Kidney tubule cell (primary cell): ENCODE data around the gene ALDH4A1.

Experiments used
- DNase-seq: peaks from one replicate; pipeline ENCODE4 v3.0.0-alpha.2; 2018; ENCODE audit warnings: low spot score

ALDH4A1 gene

GRCh38 chr1:18902523-18903290 lies at the start of gene ALDH4A1:
TSS of gene ALDH4A1 (minus strand) at chr1:18902555. CDS start at chr1:18902523, 32 bp downstream.
- peak; percentile 98 for DNase-seq

- peak; percentile 49 for DNase-seq
Measured at GRCh38 chr1:18951818-18952391, 49.5 kb upstream of the ALDH4A1 start.

- no peak for DNase-seq
Measured at GRCh38 chr1:18951416-18951815, 49.1 kb upstream of the ALDH4A1 start.

- no peak for DNase-seq
Measured at GRCh38 chr1:18950401-18951026, 48.2 kb upstream of the ALDH4A1 start.

- DNase-seq, result peak; percentile 51
Measured at GRCh38 chr1:18949686-18950400, 47.5 kb upstream of the ALDH4A1 start.

GRCh38 chr1:18948913-18949685 lies 46.7 kb upstream of the ALDH4A1 start:
- DNase-seq, result peak; percentile 41

GRCh38 chr1:18948048-18948912 lies 45.9 kb upstream of the ALDH4A1 start:
- DNase-seq, result peak; percentile 80

GRCh38 chr1:18947570-18947969 lies 45.2 kb upstream of the ALDH4A1 start:
- DNase-seq, result no peak

GRCh38 chr1:18946550-18947381 lies 44.4 kb upstream of the ALDH4A1 start:
- no peak for DNase-seq

GRCh38 chr1:18945401-18945849 lies 43.1 kb upstream of the ALDH4A1 start:
- DNase-seq, result no peak

- DNase-seq, result no peak
Measured at GRCh38 chr1:18944810-18945209, 42.5 kb upstream of the ALDH4A1 start.

- DNase-seq, result no peak
Measured at GRCh38 chr1:18943914-18944572, 41.7 kb upstream of the ALDH4A1 start.

GRCh38 chr1:18943162-18943561 lies 40.8 kb upstream of the ALDH4A1 start:
- DNase-seq, result no peak

- no peak for DNase-seq
Measured at GRCh38 chr1:18942340-18942739, 40.0 kb upstream of the ALDH4A1 start.

- no peak for DNase-seq
Measured at GRCh38 chr1:18941221-18942141, 39.1 kb upstream of the ALDH4A1 start.

GRCh38 chr1:18940303-18941020 lies 38.1 kb upstream of the ALDH4A1 start:
- DNase-seq, result no peak
